B cell (primary cell): ENCODE measurements around the gene DNAH6.

ENCODE experiments used
- EZH2 ChIP-seq: IDR thresholded peaks from 2 replicates; pipeline ENCODE4 v1.6.1; 2012; ENCODE audit warnings: borderline replicate concordance, low read depth, mild to moderate bottlenecking, moderate library complexity, low read length; ENCODE audit not compliant: insufficient read depth, poor library complexity, severe bottlenecking
- TF ChIP-seq, protein P1 (sequence below): fragments of 200-600 bp; IDR thresholded peaks from one replicate; pipeline ENCODE4 v1.8.0; 2022; ENCODE audit warnings: antibody characterized with exemption, mild to moderate bottlenecking

DNA sequence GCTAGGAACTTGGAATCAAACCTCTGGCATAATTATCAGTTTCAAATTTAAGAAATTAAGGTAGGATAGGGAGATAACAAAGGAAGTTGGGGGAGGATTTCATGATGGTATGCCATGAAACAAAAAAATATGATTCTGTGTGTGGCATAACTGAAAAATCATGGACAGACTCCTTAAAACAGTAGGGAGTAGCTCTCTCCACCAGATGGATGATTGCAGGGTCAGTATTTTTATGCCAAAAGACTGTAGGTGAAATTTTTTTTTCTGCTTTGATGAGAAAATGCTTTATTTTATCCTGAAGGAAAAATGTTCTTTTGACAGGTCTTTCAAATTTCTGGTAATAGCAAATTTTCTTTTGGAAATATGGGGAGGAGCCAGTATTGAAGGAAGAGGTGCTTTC is 270.3 kb downstream of the DNAH6 start:
- TF ChIP-seq, protein P1, sequence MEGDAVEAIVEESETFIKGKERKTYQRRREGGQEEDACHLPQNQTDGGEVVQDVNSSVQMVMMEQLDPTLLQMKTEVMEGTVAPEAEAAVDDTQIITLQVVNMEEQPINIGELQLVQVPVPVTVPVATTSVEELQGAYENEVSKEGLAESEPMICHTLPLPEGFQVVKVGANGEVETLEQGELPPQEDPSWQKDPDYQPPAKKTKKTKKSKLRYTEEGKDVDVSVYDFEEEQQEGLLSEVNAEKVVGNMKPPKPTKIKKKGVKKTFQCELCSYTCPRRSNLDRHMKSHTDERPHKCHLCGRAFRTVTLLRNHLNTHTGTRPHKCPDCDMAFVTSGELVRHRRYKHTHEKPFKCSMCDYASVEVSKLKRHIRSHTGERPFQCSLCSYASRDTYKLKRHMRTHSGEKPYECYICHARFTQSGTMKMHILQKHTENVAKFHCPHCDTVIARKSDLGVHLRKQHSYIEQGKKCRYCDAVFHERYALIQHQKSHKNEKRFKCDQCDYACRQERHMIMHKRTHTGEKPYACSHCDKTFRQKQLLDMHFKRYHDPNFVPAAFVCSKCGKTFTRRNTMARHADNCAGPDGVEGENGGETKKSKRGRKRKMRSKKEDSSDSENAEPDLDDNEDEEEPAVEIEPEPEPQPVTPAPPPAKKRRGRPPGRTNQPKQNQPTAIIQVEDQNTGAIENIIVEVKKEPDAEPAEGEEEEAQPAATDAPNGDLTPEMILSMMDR = no peak
- no peak for TF ChIP-seq EZH2
